ENCODE results near the gene ATXN1. TPM values are rescaled to one million over a fixed set of nuclear protein-coding genes. Genes with fewer than 3 reads are reported as not detected.
"Not testable (repeated sequence)": the region's sequence is repeated elsewhere in the genome, so short reads cannot be mapped to it uniquely, and the experiment has no call there.

Gene ATXN1
- total RNA-seq, 5 donors from 2014 or later (not counting 1 experiment from before 2014, with no cell fraction given), result 65.1 to 101 (median 77.5) TPM

- peaks cover 0 to 3% of the 10 kb centered on the region in 2 donors for H3K36me3 ChIP-seq (ENCODE audit: control insufficient read depth in 2 of 2, extremely low read depth in 1 of 2, insufficient read depth in 1 of 2, low read length in 1 of 2)
- H3K4me1 ChIP-seq (ENCODE audit: control insufficient read depth in 1 of 2, extremely low read depth in 1 of 2, insufficient read depth in 2 of 2, low read length in 2 of 2), result peaks cover 0 to 5% of the 10 kb centered on the region in 2 experiments
- Mint-ChIP-seq H3K27ac (no peak overlapping the region), H3K9me3 (no peaks in the 10 kb centered on the region), H3K27me3 (no peaks in the 10 kb centered on the region), H3K4me3 (no peak overlapping the region), H3K36me3 (peaks cover 9% of the 10 kb centered on the region), H3K4me1 (peaks cover 29 to 47% (median 41%) of the 10 kb centered on the region in 3 donors)
- DNase-seq (no peak), ATAC-seq (replicated peaks in 1 of 4) (no peak)
- H3K27me3 ChIP-seq (replicated peaks in 1 of 2; ENCODE audit: control insufficient read depth in 2 of 2, extremely low read depth in 1 of 2, insufficient read depth in 2 of 2, low read length in 1 of 2), result no peaks in the 10 kb centered on the region
- H3K4me3 ChIP-seq (ENCODE audit: control insufficient read depth in 1 of 2, extremely low read depth in 1 of 2, low read length in 1 of 2), result no peak overlapping the region
- CTCF ChIA-PET, result interaction anchor here (0.7 to 1.6 kb wide), 9 partner anchors 15 to 1662 kb away, joined by 3 to 7 read pairs (median 5); no protein-coding TSS in a partner anchor
- no peak overlapping the region for H3K27ac ChIP-seq (ENCODE audit: low read length)
- POLR2A ChIA-PET, result interaction anchor here in 1 of 2 donors (0.7 kb wide), 2 partner anchors 20 to 50 kb away, joined by 3 to 4 read pairs; no protein-coding TSS in a partner anchor
- WGBS (ENCODE audit: insufficient coverage), result 60% methylated on average over 2 of the region's 3 CpGs
- H3K9me3 ChIP-seq, result no peaks in the 10 kb centered on the region
Measured at GRCh38 chr6:16408766-16409165, 352.5 kb downstream of the ATXN1 start.

- ChIA-PET CTCF (interaction anchor here in 1 of 2 donors (1.5 kb wide), 1 partner anchor 75 kb away, joined by 3 read pairs; no protein-coding TSS in a partner anchor), POLR2A (no interaction called here)
- peaks cover 19% of the 10 kb centered on the region for H3K36me3 Mint-ChIP-seq
- peaks cover 13 to 34% (median 34%) of the 10 kb centered on the region in 3 donors for H3K4me1 Mint-ChIP-seq
- Histone ChIP-seq H3K27ac (ENCODE audit: low read length) (no peak overlapping the region), H3K9me3 (no peaks in the 10 kb centered on the region), H3K36me3 (ENCODE audit: control insufficient read depth in 2 of 2, extremely low read depth in 1 of 2, insufficient read depth in 1 of 2, low read length in 1 of 2) (peaks cover 0 to 5% of the 10 kb centered on the region in 2 donors), H3K4me3 (ENCODE audit: control insufficient read depth in 1 of 2, extremely low read depth in 1 of 2, low read length in 1 of 2) (no peak overlapping the region), H3K4me1 (ENCODE audit: control insufficient read depth in 1 of 2, extremely low read depth in 1 of 2, insufficient read depth in 2 of 2, low read length in 2 of 2) (peaks cover 0 to 5% of the 10 kb centered on the region in 2 experiments), H3K27me3 (replicated peaks in 1 of 2; ENCODE audit: control insufficient read depth in 2 of 2, extremely low read depth in 1 of 2, insufficient read depth in 2 of 2, low read length in 1 of 2) (no peaks in the 10 kb centered on the region)
- H3K9me3 Mint-ChIP-seq, result no peaks in the 10 kb centered on the region
- H3K4me3 Mint-ChIP-seq, result no peak overlapping the region
- no peaks in the 10 kb centered on the region for H3K27me3 Mint-ChIP-seq
- DNase-seq (no peak), ATAC-seq (replicated peaks in 1 of 4) (no peak)
- no peak overlapping the region for H3K27ac Mint-ChIP-seq
- no CpG with 5 or more reads among the region's 2 CpGs for WGBS (ENCODE audit: insufficient coverage)
Measured at GRCh38 chr6:16406966-16407365, 354.3 kb downstream of the ATXN1 start.

GRCh38 chr6:16406538-16406937, 354.7 kb downstream of the ATXN1 start:
- H3K27ac Mint-ChIP-seq; POLR2A ChIA-PET; H3K27me3 Mint-ChIP-seq; DNase-seq; H3K4me1 ChIP-seq (ENCODE audit: control insufficient read depth in 1 of 2, extremely low read depth in 1 of 2, insufficient read depth in 2 of 2, low read length in 2 of 2); H3K9me3 ChIP-seq; H3K4me3 Mint-ChIP-seq; H3K27ac ChIP-seq (ENCODE audit: low read length); H3K27me3 ChIP-seq (replicated peaks in 1 of 2; ENCODE audit: control insufficient read depth in 2 of 2, extremely low read depth in 1 of 2, insufficient read depth in 2 of 2, low read length in 1 of 2); H3K9me3 Mint-ChIP-seq; H3K36me3 ChIP-seq (ENCODE audit: control insufficient read depth in 2 of 2, extremely low read depth in 1 of 2, insufficient read depth in 1 of 2, low read length in 1 of 2); H3K4me3 ChIP-seq (ENCODE audit: control insufficient read depth in 1 of 2, extremely low read depth in 1 of 2, low read length in 1 of 2); ATAC-seq (replicated peaks in 1 of 4): not testable (repeated sequence)
- peaks cover 22% of the 10 kb centered on the region for H3K36me3 Mint-ChIP-seq
- H3K4me1 Mint-ChIP-seq, result peaks cover 13 to 34% (median 31%) of the 10 kb centered on the region in 3 donors
- CTCF ChIA-PET, result interaction anchor here in 1 of 2 donors (0.6 to 1.5 kb wide), 2 partner anchors 22 to 74 kb away, joined by 3 to 5 read pairs; no protein-coding TSS in a partner anchor
- no CpG with 5 or more reads among the region's 4 CpGs for WGBS (ENCODE audit: insufficient coverage)

- Histone ChIP-seq H3K27ac (ENCODE audit: low read length) (no peak overlapping the region), H3K4me1 (ENCODE audit: control insufficient read depth in 1 of 2, extremely low read depth in 1 of 2, insufficient read depth in 2 of 2, low read length in 2 of 2) (peaks cover 0 to 5% of the 10 kb centered on the region in 2 experiments), H3K4me3 (ENCODE audit: control insufficient read depth in 1 of 2, extremely low read depth in 1 of 2, low read length in 1 of 2) (no peak overlapping the region), H3K9me3 (no peaks in the 10 kb centered on the region), H3K36me3 (ENCODE audit: control insufficient read depth in 2 of 2, extremely low read depth in 1 of 2, insufficient read depth in 1 of 2, low read length in 1 of 2) (peaks cover 0 to 5% of the 10 kb centered on the region in 2 donors), H3K27me3 (replicated peaks in 1 of 2; ENCODE audit: control insufficient read depth in 2 of 2, extremely low read depth in 1 of 2, insufficient read depth in 2 of 2, low read length in 1 of 2) (no peaks in the 10 kb centered on the region)
- H3K4me3 Mint-ChIP-seq, result no peak overlapping the region
- DNase-seq (no peak), ATAC-seq (replicated peaks in 1 of 4) (no peak)
- H3K4me1 Mint-ChIP-seq, result peaks cover 13 to 34% (median 30%) of the 10 kb centered on the region in 3 donors
- WGBS (ENCODE audit: insufficient coverage), result no CpG with 5 or more reads among the region's 4 CpGs
- no peaks in the 10 kb centered on the region for H3K27me3 Mint-ChIP-seq
- H3K27ac Mint-ChIP-seq, result no peak overlapping the region
- CTCF ChIA-PET, result no interaction called here
- H3K9me3 Mint-ChIP-seq, result no peaks in the 10 kb centered on the region
- POLR2A ChIA-PET, result no interaction called here
- H3K36me3 Mint-ChIP-seq, result peaks cover 24% of the 10 kb centered on the region
Measured at GRCh38 chr6:16405375-16405774, 355.9 kb downstream of the ATXN1 start.

- Histone ChIP-seq H3K27me3 (replicated peaks in 1 of 2; ENCODE audit: control insufficient read depth in 2 of 2, extremely low read depth in 1 of 2, insufficient read depth in 2 of 2, low read length in 1 of 2) (no peaks in the 10 kb centered on the region), H3K9me3 (no peaks in the 10 kb centered on the region), H3K36me3 (ENCODE audit: control insufficient read depth in 2 of 2, extremely low read depth in 1 of 2, insufficient read depth in 1 of 2, low read length in 1 of 2) (peaks cover 0 to 5% of the 10 kb centered on the region in 2 donors), H3K4me3 (ENCODE audit: control insufficient read depth in 1 of 2, extremely low read depth in 1 of 2, low read length in 1 of 2) (no peak overlapping the region), H3K27ac (ENCODE audit: low read length) (no peak overlapping the region), H3K4me1 (ENCODE audit: control insufficient read depth in 1 of 2, extremely low read depth in 1 of 2, insufficient read depth in 2 of 2, low read length in 2 of 2) (peaks cover 0 to 5% of the 10 kb centered on the region in 2 experiments)
- H3K9me3 Mint-ChIP-seq, result no peaks in the 10 kb centered on the region
- POLR2A ChIA-PET, result interaction anchor here (0.6 to 0.7 kb wide), 2 partner anchors 32 to 89 kb away, joined by 3 to 4 read pairs; no protein-coding TSS in a partner anchor
- no peak overlapping the region for H3K4me3 Mint-ChIP-seq
- ATAC-seq (replicated peaks in 1 of 4) (peak in 1 of 4 experiments; percentile 59), DNase-seq (peak in 5 of 35 experiments; percentile 5 to 24 (median 10))
- no peaks in the 10 kb centered on the region for H3K27me3 Mint-ChIP-seq
- H3K27ac Mint-ChIP-seq, result no peak overlapping the region
- peaks cover 7 to 27% (median 23%) of the 10 kb centered on the region in 3 donors for H3K4me1 Mint-ChIP-seq
- WGBS (ENCODE audit: insufficient coverage), result 74% methylated on average over 13 of the region's 15 CpGs
- H3K36me3 Mint-ChIP-seq, result peaks cover 28% of the 10 kb centered on the region
- CTCF ChIA-PET, result interaction anchor here in 1 of 2 donors (0.6 kb wide), 1 partner anchor 359 kb away, joined by 3 read pairs; no protein-coding TSS in a partner anchor
Measured at GRCh38 chr6:16404456-16404855, 356.8 kb downstream of the ATXN1 start.

GRCh38 chr6:16403831-16404230, 357.4 kb downstream of the ATXN1 start:
- no CpG with 5 or more reads among the region's 3 CpGs for WGBS (ENCODE audit: insufficient coverage)
- CTCF ChIA-PET, result interaction anchor here (0.6 to 0.7 kb wide), 4 partner anchors 36 to 359 kb away, joined by 3 read pairs; no protein-coding TSS in a partner anchor
- no peak for ATAC-seq (replicated peaks in 1 of 4)
- Histone ChIP-seq H3K27ac (ENCODE audit: low read length) (no peak overlapping the region), H3K9me3 (no peaks in the 10 kb centered on the region), H3K4me3 (ENCODE audit: control insufficient read depth in 1 of 2, extremely low read depth in 1 of 2, low read length in 1 of 2) (no peak overlapping the region), H3K27me3 (replicated peaks in 1 of 2; ENCODE audit: control insufficient read depth in 2 of 2, extremely low read depth in 1 of 2, insufficient read depth in 2 of 2, low read length in 1 of 2) (no peaks in the 10 kb centered on the region), H3K4me1 (ENCODE audit: control insufficient read depth in 1 of 2, extremely low read depth in 1 of 2, insufficient read depth in 2 of 2, low read length in 2 of 2) (peaks cover 0 to 5% of the 10 kb centered on the region in 2 experiments), H3K36me3 (ENCODE audit: control insufficient read depth in 2 of 2, extremely low read depth in 1 of 2, insufficient read depth in 1 of 2, low read length in 1 of 2) (peaks cover 0 to 6% of the 10 kb centered on the region in 2 donors)
- H3K27me3 Mint-ChIP-seq, result no peaks in the 10 kb centered on the region
- POLR2A ChIA-PET, result interaction anchor here (0.6 to 0.7 kb wide), 2 partner anchors 33 to 89 kb away, joined by 3 to 4 read pairs; no protein-coding TSS in a partner anchor
- H3K27ac Mint-ChIP-seq, result no peak overlapping the region
- no peak overlapping the region for H3K4me3 Mint-ChIP-seq
- H3K4me1 Mint-ChIP-seq, result peaks cover 7 to 27% (median 20%) of the 10 kb centered on the region in 3 donors
- DNase-seq, result no peak
- no peaks in the 10 kb centered on the region for H3K9me3 Mint-ChIP-seq
- peaks cover 33% of the 10 kb centered on the region for H3K36me3 Mint-ChIP-seq
